Spleen (tissue), 13 donors: ENCODE data around the gene FRMD7. TPM values are rescaled to one million over a fixed set of nuclear protein-coding genes. Genes with fewer than 3 reads are reported as not detected.

Experiments used
- DNase-seq: peaks from one replicate; pipeline ENCODE4 v3.0.0-alpha.2; 2020
- H3K27ac ChIP-seq, 8 donors: fragments of 200-600 bp; sonication (generic) in 7 of 8; 1 replicate in 4 of 8; 2 replicates in 4 of 8; pipeline versions ENCODE4 v1.5.0 to v1.8.0; 2016 to 2021; ENCODE audit warnings: inconsistent platforms in 4 of 8, mild to moderate bottlenecking in 4 of 8, moderate library complexity in 1 of 8
- H3K27me3 ChIP-seq, 7 donors: fragments of 200-600 bp; sonication (generic) in 6 of 7; replicated peaks in 1 of 7; 1 replicate in 4 of 7; 2 replicates in 3 of 7; pipeline versions ENCODE4 v1.5.0 to v1.8.0; 2016 to 2021; ENCODE audit warnings: inconsistent platforms in 3 of 7, mild to moderate bottlenecking in 1 of 7
- H3K36me3 ChIP-seq, 6 donors: fragments of 200-600 bp; sonication (generic) in 5 of 6; 1 replicate in 4 of 6; 2 replicates in 2 of 6; pipeline versions ENCODE4 v1.5.0 to v1.8.0; 2016 to 2021; ENCODE audit warnings: inconsistent platforms in 2 of 6
- H3K4me1 ChIP-seq, 6 donors: fragments of 200-600 bp; sonication (generic) in 5 of 6; 1 replicate in 3 of 6; 2 replicates in 3 of 6; pipeline versions ENCODE4 v1.5.0 to v1.8.0; 2016 to 2021; ENCODE audit warnings: inconsistent platforms in 3 of 6
- H3K4me3 ChIP-seq, 8 donors: fragments of 200-600 bp; sonication (generic) in 7 of 8; 1 replicate in 4 of 8; 2 replicates in 4 of 8; pipeline versions ENCODE4 v1.5.0 to v1.8.0; 2016 to 2021; ENCODE audit warnings: inconsistent platforms in 4 of 8, mild to moderate bottlenecking in 4 of 8, moderate library complexity in 2 of 8
- H3K9me3 ChIP-seq, 8 donors: fragments of 200-600 bp; sonication (generic) in 7 of 8; 1 replicate in 4 of 8; 2 replicates in 4 of 8; pipeline versions ENCODE4 v1.5.0 to v1.8.0; 2016 to 2021; ENCODE audit warnings: inconsistent platforms in 4 of 8
- CTCF ChIP-seq, 11 experiments: fragments of 200-600 bp in 7 of 11; fragments of 450-650 bp in 4 of 11; sonication (generic) in 4 of 11; IDR thresholded peaks in 8 of 11; conservative IDR thresholded peaks in 3 of 11; 1 replicate in 7 of 11; 2 replicates in 4 of 11; pipeline versions ENCODE4 v1.4.0 to v1.8.0; 2016 to 2021; ENCODE audit warnings: antibody characterized with exemption in 11 of 11, inconsistent platforms in 4 of 11, mild to moderate bottlenecking in 1 of 11
- POLR2A ChIP-seq, 3 donors: fragments of 450-650 bp; IDR thresholded peaks; one replicate each; pipeline ENCODE4 v1.5.1; 2017; ENCODE audit warnings: antibody characterized with exemption in 3 of 3, mild to moderate bottlenecking in 1 of 3
- POLR2AphosphoS5 ChIP-seq, 3 donors: sonication (generic); formaldehyde crosslinking; IDR thresholded peaks; one replicate each; pipeline ENCODE4 v1.5.1; 2017; ENCODE audit warnings: antibody characterized with exemption in 3 of 3
- WGBS, 5 donors: extraction: QIAGEN DNeasy Blood & Tissue Kit in 3 of 5; methylation state at CpG; one replicate each; pipeline versions ENCODE4 v1.1.5 to v1.1.7; 2013 to 2018; 5-methylcytosine and 5-hydroxymethylcytosine counted together
- intact Hi-C: fragments of 100-400 bp; cut with DNase I; formaldehyde crosslinking; loops from one replicate; pipeline ENCODE4 v1.15.0; 2023; ENCODE audit warnings: low total_unique reads
- long read RNA-seq, 2 donors: transcript quantifications; one replicate each; lab custom pipeline, GENCODE V29; 2026
- polyA plus RNA-seq, 3 donors: library from polyadenylated mRNA; stranded (reverse); fragments of 200-250 nt; gene quantifications; one replicate each; pipeline ENCODE4 v1.2.1, GENCODE V29; 2013
- total RNA-seq, 7 donors: library from RNA; depleted of rRNA in 3 of 7; stranded (reverse); fragments of >200 nt in 3 of 7; fragmentation: NEBNext Ultra II Directional in 4 of 7; extraction: Animal tissue kit (Norgen Biotek cat#: 25700) in 4 of 7; gene quantifications; one replicate each; pipeline versions ENCODE4 v1.1.0 to v1.2.1, GENCODE V29; 2016 to 2021
- donor health status: healthy with polysubstance abuse.
- donor health status: DM: no; HTN: no; CAD: no; lungs with moderate emphysema.
- donor health status: DM: no; HTN: no; CAD: no.
- donor health status: Bipolar disorder and iron deficiency.
- donor health status: healthy.
- donor health status: DM: no; HTN: no; CAD: no.
- donor health status: DM: yes; HTN: yes; CAD: no.

Gene FRMD7
- total RNA-seq (under 1 TPM in 1 of 7 donors, not detected in 6; 0.46 TPM), polyA plus RNA-seq (not detected)
- long read RNA-seq, donor 1, result 0 reads
- long read RNA-seq, donor 2, result 0 reads

- H3K4me3 ChIP-seq, result no peak within 1 kb of the TSS
Observed at GRCh38 chrX:132127743-132128142, at the start of gene FRMD7. TSS of gene FRMD7 (minus strand) at chrX:132128020. CDS start at chrX:132127844, 176 bp downstream.

DNA sequence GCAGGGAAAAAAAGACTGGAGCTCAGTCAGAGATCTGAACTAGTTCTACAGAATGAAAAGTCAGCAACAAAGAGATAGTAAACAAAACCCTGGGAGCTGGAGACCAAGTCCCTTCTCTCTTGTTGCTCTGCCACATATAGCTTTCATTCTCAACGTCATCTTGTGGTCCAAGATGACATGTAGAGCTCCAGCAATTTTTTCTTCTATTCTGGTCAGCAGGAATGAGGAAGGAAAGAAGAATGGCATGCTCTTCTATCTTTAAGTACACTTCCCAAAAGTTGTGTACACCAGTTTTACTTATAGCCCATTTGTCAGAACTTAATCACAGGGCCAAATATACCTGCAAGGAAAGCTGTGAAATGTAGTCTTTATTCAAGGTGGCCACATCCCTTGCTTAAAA, 45.8 kb upstream of the FRMD7 start:
- Histone ChIP-seq H3K36me3 (no peaks in the 10 kb centered on the region), H3K4me3 (no peak overlapping the region), H3K27ac (no peak overlapping the region), H3K27me3 (peaks cover 0 to 4% (median 0%) of the 10 kb centered on the region in 7 donors), H3K9me3 (no peaks in the 10 kb centered on the region), H3K4me1 (no peaks in the 10 kb centered on the region)
- intact Hi-C loops, result no loop called here
- 25 to 55% (median 33%) methylated on average over 1 of the region's 1 CpG for WGBS, 5 donors
- TF ChIP-seq POLR2A (IDR thresholded peaks at IDR 0.05) (no peak), POLR2AphosphoS5 (IDR thresholded peaks at IDR 0.05) (no peak), CTCF (IDR thresholded peaks at IDR 0.05 in 8 of 11, conservative IDR thresholded peaks at IDR 0.05 in 3 of 11) (no peak)
- no peak for DNase-seq

More at GRCh38 chrX:132127743-132128142, at the start of gene FRMD7:
- no peak for DNase-seq
- H3K9me3 ChIP-seq, result no peaks in the 10 kb centered on the region
- H3K36me3 ChIP-seq, result no peaks in the 10 kb centered on the region
- WGBS, 5 donors, result 42 to 66% (median 51%) methylated on average over 3 to 5 of the region's 5 CpGs
- H3K27ac ChIP-seq, result no peak within 1 kb of the TSS
- TF ChIP-seq POLR2A (IDR thresholded peaks at IDR 0.05), result no peak
- no peak for TF ChIP-seq CTCF (IDR thresholded peaks at IDR 0.05 in 8 of 11, conservative IDR thresholded peaks at IDR 0.05 in 3 of 11)
- TF ChIP-seq POLR2AphosphoS5 (IDR thresholded peaks at IDR 0.05), result no peak
- H3K27me3 ChIP-seq, result peaks cover 0 to 4% (median 0%) of the 10 kb centered on the region in 7 donors
- intact Hi-C loops, result no loop called here
- H3K4me1 ChIP-seq, result no peaks in the 10 kb centered on the region

DNA sequence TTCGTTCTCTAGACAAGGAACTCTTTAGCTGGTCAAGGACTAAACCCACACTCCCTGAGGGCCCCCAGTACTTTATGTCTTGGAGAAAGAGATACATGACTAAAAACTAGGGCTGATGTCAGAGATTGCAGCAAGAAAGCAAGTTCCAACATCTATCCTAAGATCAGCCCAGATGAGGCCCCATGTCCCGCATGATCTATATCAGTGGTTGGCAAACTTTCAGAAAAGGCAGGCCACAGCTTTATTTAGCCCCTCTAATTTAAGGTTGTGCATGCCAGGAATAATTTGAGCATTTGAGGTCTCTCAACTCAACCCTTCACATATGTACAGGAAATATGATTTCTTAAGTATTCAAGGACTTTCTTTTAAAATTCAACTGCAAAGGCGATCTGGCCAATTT, 44.1 kb upstream of the FRMD7 start:
- Histone ChIP-seq H3K4me1 (no peaks in the 10 kb centered on the region), H3K27ac (no peak overlapping the region), H3K4me3 (no peak overlapping the region), H3K36me3 (no peaks in the 10 kb centered on the region), H3K9me3 (no peaks in the 10 kb centered on the region), H3K27me3 (peaks cover 0 to 4% (median 0%) of the 10 kb centered on the region in 7 donors)
- no peak for DNase-seq
- WGBS, 5 donors, result 68 to 93% (median 83%) methylated on average over 3 of the region's 3 CpGs
- intact Hi-C loops, result no loop called here
- TF ChIP-seq CTCF (IDR thresholded peaks at IDR 0.05 in 8 of 11, conservative IDR thresholded peaks at IDR 0.05 in 3 of 11), result no peak
- TF ChIP-seq POLR2AphosphoS5 (IDR thresholded peaks at IDR 0.05), result no peak
- no peak for TF ChIP-seq POLR2A (IDR thresholded peaks at IDR 0.05)

DNA sequence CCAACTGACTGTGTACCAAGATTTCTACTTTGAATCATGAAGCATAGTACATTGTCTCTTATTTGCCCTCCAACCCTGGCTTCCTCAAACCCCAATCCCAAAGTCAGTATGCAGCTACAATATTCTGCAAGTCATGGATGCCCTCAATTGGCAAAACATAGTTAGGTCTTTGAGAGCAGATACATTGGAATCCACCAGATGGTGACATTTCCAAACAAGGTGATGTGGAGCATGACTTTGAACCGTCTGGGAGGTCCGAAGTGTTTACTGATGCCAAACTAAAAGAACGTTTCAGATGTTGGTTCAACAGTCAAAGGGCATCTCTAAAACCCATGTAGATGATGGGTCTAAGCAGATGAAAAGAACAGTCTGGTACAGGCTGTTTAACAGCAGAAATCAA, 43.7 kb upstream of the FRMD7 start:
- Histone ChIP-seq H3K9me3 (no peaks in the 10 kb centered on the region), H3K27me3 (peaks cover 0 to 4% (median 0%) of the 10 kb centered on the region in 7 donors), H3K4me1 (no peaks in the 10 kb centered on the region), H3K4me3 (no peak overlapping the region), H3K27ac (no peak overlapping the region), H3K36me3 (no peaks in the 10 kb centered on the region)
- no peak for TF ChIP-seq POLR2A (IDR thresholded peaks at IDR 0.05)
- TF ChIP-seq POLR2AphosphoS5 (IDR thresholded peaks at IDR 0.05), result no peak
- TF ChIP-seq CTCF (IDR thresholded peaks at IDR 0.05 in 8 of 11, conservative IDR thresholded peaks at IDR 0.05 in 3 of 11), result no peak
- intact Hi-C loops, result no loop called here
- DNase-seq, result no peak
- WGBS, 5 donors, result 53 to 76% (median 59%) methylated on average over 3 of the region's 3 CpGs
